HEK293 (cell line): ENCODE measurements around the gene CNKSR3.

ENCODE experiments used
- CTCF ChIA-PET: fragments of 350-600 bp; formaldehyde crosslinking; extraction: SDS; loops from one replicate; lab custom pipeline; 2021; ENCODE audit warnings: antibody characterized with exemption; lab: Yijun Ruan, JAX
- POLR2A ChIA-PET: fragments of 300-600 bp; formaldehyde crosslinking; extraction: SDS; loops from one replicate; lab custom pipeline; 2020; ENCODE audit warnings: antibody characterized with exemption, inconsistent platforms; lab: Yijun Ruan, JAX
- H3K27ac ChIP-seq: fragments of 200-500 bp; sonication (Bioruptor generic); 2 replicates; pipeline ENCODE4 v1.5.1; 2014; ENCODE audit warnings: low read depth, low read length, control low read depth, inconsistent platforms; ENCODE audit errors: extremely low read depth
- H3K36me3 ChIP-seq, 2 experiments: fragments of 200-500 bp in 1 of 2; sonication (Bioruptor generic) in 1 of 2; 1 replicate in 1 of 2; 2 replicates in 1 of 2; pipeline ENCODE4 v1.5.1; 2014 to 2017; ENCODE audit warnings: inconsistent platforms in 2 of 2, low read length in 2 of 2; ENCODE audit not compliant: control insufficient read depth in 2 of 2, insufficient read depth in 1 of 2
- H3K4me1 ChIP-seq: fragments of 200-500 bp; sonication (Bioruptor generic); 2 replicates; pipeline ENCODE4 v1.5.1; 2014; ENCODE audit warnings: mild to moderate bottlenecking, low read length, inconsistent platforms; ENCODE audit not compliant: control insufficient read depth, insufficient read depth
- H3K4me3 ChIP-seq: 2 replicates; pipeline ENCODE4 v1.5.1; 2011; ENCODE audit warnings: low read depth, mild to moderate bottlenecking, control low read depth, low read length, moderate library complexity
- H3K9me3 ChIP-seq: fragments of 200-500 bp; sonication (Bioruptor generic); 2 replicates; pipeline ENCODE4 v1.5.1; 2014; ENCODE audit warnings: low read depth, low read length, inconsistent platforms; ENCODE audit not compliant: control insufficient read depth, insufficient read depth
- FEZF1 ChIP-seq: fragments of 450-650 bp; formaldehyde crosslinking; IDR thresholded peaks from 2 replicates; pipeline ENCODE4 v1.5.1; 2016; ENCODE audit warnings: missing biosample characterization, missing genetic modification characterization
- HOXA7 ChIP-seq: sonication (generic); formaldehyde crosslinking; IDR thresholded peaks from 2 replicates; pipeline ENCODE4 v1.8.1; 2022; ENCODE audit warnings: missing genetic modification reagents, borderline replicate concordance
- HOXD13 ChIP-seq: sonication (generic); formaldehyde crosslinking; IDR thresholded peaks from 2 replicates; pipeline ENCODE4 v1.8.0; 2022; ENCODE audit warnings: missing genetic modification reagents, borderline replicate concordance
- MZF1 ChIP-seq: fragments of 450-650 bp; formaldehyde crosslinking; IDR thresholded peaks from 2 replicates; pipeline ENCODE4 v1.5.1; 2017; ENCODE audit warnings: missing biosample characterization, missing genetic modification characterization, borderline replicate concordance
- PRDM4 ChIP-seq: fragments of 450-650 bp; formaldehyde crosslinking; IDR thresholded peaks from 2 replicates; pipeline ENCODE4 v1.5.1; 2017; ENCODE audit warnings: missing biosample characterization, missing genetic modification characterization
- REPIN1 ChIP-seq: fragments of 450-650 bp; formaldehyde crosslinking; IDR thresholded peaks from 2 replicates; pipeline ENCODE4 v1.5.1; 2017; ENCODE audit warnings: missing biosample characterization, missing genetic modification characterization, low read depth
- SP3 ChIP-seq: fragments of 450-650 bp; formaldehyde crosslinking; IDR thresholded peaks from 2 replicates; pipeline ENCODE4 v1.5.1; 2016; ENCODE audit warnings: missing biosample characterization, missing genetic modification characterization
- SP7 ChIP-seq: fragments of 450-650 bp; formaldehyde crosslinking; IDR thresholded peaks from 2 replicates; pipeline ENCODE4 v1.5.1; 2016; ENCODE audit warnings: missing biosample characterization, missing genetic modification characterization
- ZBTB17 ChIP-seq: fragments of 450-650 bp; formaldehyde crosslinking; IDR thresholded peaks from 2 replicates; pipeline ENCODE4 v1.5.1; 2016; ENCODE audit warnings: missing biosample characterization, missing genetic modification characterization
- ZBTB44 ChIP-seq: fragments of 450-650 bp; IDR thresholded peaks from 2 replicates; pipeline ENCODE4 v1.5.1; 2018; ENCODE audit warnings: missing biosample characterization, mild to moderate bottlenecking, missing genetic modification characterization
- ZEB2 ChIP-seq: fragments of 450-650 bp; formaldehyde crosslinking; IDR thresholded peaks from 2 replicates; pipeline ENCODE4 v1.5.1; 2016; ENCODE audit warnings: missing biosample characterization, missing genetic modification characterization
- ZNF121 ChIP-seq: fragments of 450-650 bp; formaldehyde crosslinking; IDR thresholded peaks from 2 replicates; pipeline ENCODE4 v1.5.1; 2016; ENCODE audit warnings: missing biosample characterization, missing genetic modification characterization
- ZNF132 ChIP-seq: fragments of 450-650 bp; formaldehyde crosslinking; IDR thresholded peaks from 2 replicates; pipeline ENCODE4 v1.5.1; 2017; ENCODE audit warnings: missing biosample characterization, missing genetic modification characterization, borderline replicate concordance
- ZNF19 ChIP-seq: fragments of 450-650 bp; formaldehyde crosslinking; IDR thresholded peaks from 2 replicates; pipeline ENCODE4; 2016; ENCODE audit warnings: missing biosample characterization, missing genetic modification characterization, low read depth
- ZNF211 ChIP-seq: fragments of 450-650 bp; formaldehyde crosslinking; IDR thresholded peaks from 2 replicates; pipeline ENCODE4 v1.5.1; 2016; ENCODE audit warnings: low read depth, missing biosample characterization, missing genetic modification characterization
- ZNF223 ChIP-seq: fragments of 450-650 bp; formaldehyde crosslinking; IDR thresholded peaks from 2 replicates; pipeline ENCODE4 v1.5.1; 2016; ENCODE audit warnings: missing biosample characterization, missing genetic modification characterization
- ZNF266 ChIP-seq: fragments of 450-650 bp; formaldehyde crosslinking; IDR thresholded peaks from 2 replicates; pipeline ENCODE4 v1.5.1; 2016; ENCODE audit warnings: missing biosample characterization, missing genetic modification characterization, low read depth
- ZNF311 ChIP-seq: fragments of 450-650 bp; formaldehyde crosslinking; IDR thresholded peaks from 2 replicates; pipeline ENCODE4 v1.5.1; 2017; ENCODE audit warnings: missing biosample characterization, missing genetic modification characterization, borderline replicate concordance
- ZNF341 ChIP-seq: fragments of 450-650 bp; formaldehyde crosslinking; IDR thresholded peaks from 2 replicates; pipeline ENCODE4; 2016; ENCODE audit warnings: low read depth, missing biosample characterization, missing genetic modification characterization
- ZNF350 ChIP-seq: fragments of 450-650 bp; formaldehyde crosslinking; IDR thresholded peaks from 2 replicates; pipeline ENCODE4 v1.5.0; 2017; ENCODE audit warnings: missing biosample characterization, mild to moderate bottlenecking, missing genetic modification characterization
- ZNF354C ChIP-seq: fragments of 450-650 bp; formaldehyde crosslinking; IDR thresholded peaks from 2 replicates; pipeline ENCODE4 v1.5.1; 2016; ENCODE audit warnings: missing biosample characterization, missing genetic modification characterization, low read depth, borderline replicate concordance
- ZNF366 ChIP-seq: fragments of 450-650 bp; formaldehyde crosslinking; conservative IDR thresholded peaks from 2 replicates; pipeline ENCODE4 v1.5.1; 2016; ENCODE audit warnings: missing biosample characterization, missing genetic modification characterization
- ZNF404 ChIP-seq: fragments of 450-650 bp; formaldehyde crosslinking; IDR thresholded peaks from 2 replicates; pipeline ENCODE4 v1.5.1; 2017; ENCODE audit warnings: missing biosample characterization, missing genetic modification characterization
- ZNF416 ChIP-seq: fragments of 450-650 bp; formaldehyde crosslinking; IDR thresholded peaks from 2 replicates; pipeline ENCODE4 v1.5.1; 2016; ENCODE audit warnings: missing biosample characterization, missing genetic modification characterization
- ZNF501 ChIP-seq: fragments of 450-650 bp; formaldehyde crosslinking; IDR thresholded peaks from 2 replicates; pipeline ENCODE4 v1.5.1; 2016; ENCODE audit warnings: missing biosample characterization, missing genetic modification characterization
- ZNF514 ChIP-seq: fragments of 450-650 bp; formaldehyde crosslinking; IDR thresholded peaks from 2 replicates; pipeline ENCODE4 v1.5.1; 2016; ENCODE audit warnings: missing biosample characterization, missing genetic modification characterization
- ZNF555 ChIP-seq: fragments of 450-650 bp; formaldehyde crosslinking; conservative IDR thresholded peaks from 2 replicates; pipeline ENCODE4 v1.5.1; 2017; ENCODE audit warnings: missing biosample characterization, mild to moderate bottlenecking, missing genetic modification characterization, inconsistent platforms
- ZNF561 ChIP-seq: fragments of 450-650 bp; IDR thresholded peaks from 2 replicates; pipeline ENCODE4 v1.5.1; 2018; ENCODE audit warnings: missing biosample characterization, missing genetic modification characterization, borderline replicate concordance
- ZNF623 ChIP-seq: fragments of 450-650 bp; formaldehyde crosslinking; IDR thresholded peaks from 2 replicates; pipeline ENCODE4 v1.5.1; 2016; ENCODE audit warnings: missing biosample characterization, missing genetic modification characterization
- ZNF626 ChIP-seq: fragments of 450-650 bp; sonication (Bioruptor Pico); formaldehyde crosslinking; IDR thresholded peaks from 2 replicates; pipeline ENCODE4 v1.5.1; 2018; ENCODE audit warnings: missing biosample characterization, missing genetic modification characterization, inconsistent platforms
- ZNF660 ChIP-seq: fragments of 450-650 bp; IDR thresholded peaks from 2 replicates; pipeline ENCODE4 v1.5.1; 2018; ENCODE audit warnings: missing biosample characterization, mild to moderate bottlenecking, missing genetic modification characterization
- ZNF837 ChIP-seq: fragments of 450-650 bp; formaldehyde crosslinking; IDR thresholded peaks from 2 replicates; pipeline ENCODE4 v1.5.1; 2016; ENCODE audit warnings: missing biosample characterization, missing genetic modification characterization
- ZSCAN30 ChIP-seq: fragments of 450-650 bp; IDR thresholded peaks from 2 replicates; pipeline ENCODE4 v1.5.1; 2018; ENCODE audit warnings: missing biosample characterization, mild to moderate bottlenecking, missing genetic modification characterization, moderate library complexity
- TF ChIP-seq, protein P1 (sequence below): fragments of 450-650 bp; formaldehyde crosslinking; IDR thresholded peaks from 2 replicates; pipeline ENCODE4 v1.5.1; 2016; ENCODE audit warnings: missing biosample characterization, missing genetic modification characterization

The CNKSR3 gene

DNA sequence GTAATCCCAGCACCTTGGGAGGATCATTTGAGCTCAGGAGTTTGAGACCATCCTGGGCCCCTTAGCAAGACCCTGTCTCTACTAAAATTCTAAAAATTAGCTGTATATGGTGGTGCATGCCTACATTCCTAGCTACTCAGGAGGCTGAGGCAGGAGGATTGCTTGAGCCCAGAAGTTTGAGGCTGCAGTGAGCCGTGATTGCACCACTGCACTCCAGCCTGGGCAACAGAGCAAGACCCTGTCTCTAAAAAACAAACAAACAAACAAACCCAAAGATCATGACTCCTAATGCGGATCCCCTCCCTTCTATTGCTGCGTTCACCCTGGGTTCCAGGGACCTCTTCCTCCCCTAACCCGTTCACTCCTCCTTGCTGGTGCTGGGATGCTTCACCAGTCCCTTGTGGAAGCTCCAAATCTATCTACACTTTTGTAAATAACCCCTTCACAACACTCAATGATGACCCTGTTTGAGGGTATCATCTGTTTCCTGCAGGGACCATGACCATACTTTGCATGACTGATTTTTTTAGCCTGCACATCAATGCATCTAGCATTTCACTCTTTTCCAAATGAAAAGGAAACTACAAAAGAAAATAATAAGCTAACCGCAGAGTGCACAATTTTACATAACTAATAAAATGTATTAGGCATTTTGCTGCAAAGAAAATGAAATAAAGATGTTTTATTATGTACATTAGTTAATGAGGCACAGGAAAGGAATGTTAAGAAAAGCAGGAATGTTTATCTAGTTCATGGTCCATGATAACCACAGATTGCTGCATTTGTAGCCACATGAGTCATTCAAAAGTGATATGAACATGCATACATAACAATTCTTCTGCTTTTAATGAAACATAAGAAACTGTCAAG is 123.4 kb downstream of the CNKSR3 start (continued):
- TF ChIP-seq ZEB2 (peak; percentile 62), SP7 (tag by site-specific recombination) (0 out of 2 replicates have a peak, but pooled peaks have one; percentile 20), ZBTB17 (tag by site-specific recombination) (peak; percentile 51), ZNF514 (tag by site-specific recombination) (no peak), ZNF561 (tag by site-specific recombination) (no peak), ZNF623 (tag by site-specific recombination) (no peak), ZBTB44 (0 out of 2 replicates have a peak, but pooled peaks have one; percentile 28), ZNF501 (tag by site-specific recombination) (no peak), ZNF311 (tag by site-specific recombination) (no peak), ZNF350 (peak; percentile 63; the same call in 1 of the 2 replicates), ZNF121 (peak; percentile 71), MZF1 (tag by site-specific recombination) (no peak), ZNF660 (no peak), ZNF223 (no peak), ZNF341 (tag by site-specific recombination) (no peak), HOXA7 (no peak), ZNF211 (tag by site-specific recombination) (no peak), ZNF132 (tag by site-specific recombination) (no peak), SP3 (tag by site-specific recombination) (no peak), REPIN1 (tag by site-specific recombination) (no peak), ZNF366 (no peak), ZNF416 (no peak), ZNF354C (tag by site-specific recombination) (no peak), ZNF404 (tag by site-specific recombination) (no peak)
- TF ChIP-seq, protein P1, sequence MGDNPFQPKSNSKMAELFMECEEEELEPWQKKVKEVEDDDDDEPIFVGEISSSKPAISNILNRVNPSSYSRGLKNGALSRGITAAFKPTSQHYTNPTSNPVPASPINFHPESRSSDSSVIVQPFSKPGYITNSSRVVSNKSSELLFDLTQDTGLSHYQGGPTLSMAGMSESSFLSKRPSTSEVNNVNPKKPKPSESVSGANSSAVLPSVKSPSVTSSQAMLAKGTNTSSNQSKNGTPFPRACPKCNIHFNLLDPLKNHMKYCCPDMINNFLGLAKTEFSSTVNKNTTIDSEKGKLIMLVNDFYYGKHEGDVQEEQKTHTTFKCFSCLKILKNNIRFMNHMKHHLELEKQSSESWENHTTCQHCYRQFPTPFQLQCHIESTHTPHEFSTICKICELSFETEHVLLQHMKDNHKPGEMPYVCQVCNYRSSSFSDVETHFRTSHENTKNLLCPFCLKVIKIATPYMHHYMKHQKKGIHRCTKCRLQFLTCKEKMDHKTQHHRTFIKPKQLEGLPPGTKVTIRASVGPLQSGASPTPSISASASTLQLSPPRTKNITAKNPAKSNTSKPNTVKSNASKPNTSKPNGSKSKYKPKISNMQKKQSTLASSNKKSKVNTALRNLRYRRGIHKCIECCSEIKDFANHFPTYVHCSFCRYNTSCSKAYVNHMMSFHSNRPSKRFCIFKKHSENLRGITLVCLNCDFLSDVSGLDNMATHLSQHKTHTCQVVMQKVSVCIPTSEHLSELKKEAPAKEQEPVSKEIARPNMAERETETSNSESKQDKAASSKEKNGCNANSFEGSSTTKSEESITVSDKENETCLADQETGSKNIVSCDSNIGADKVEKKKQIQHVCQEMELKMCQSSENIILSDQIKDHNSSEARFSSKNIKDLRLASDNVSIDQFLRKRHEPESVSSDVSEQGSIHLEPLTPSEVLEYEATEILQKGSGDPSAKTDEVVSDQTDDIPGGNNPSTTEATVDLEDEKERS (tag by site-specific recombination), result no peak

- POLR2A ChIA-PET, result no interaction called here
- Histone ChIP-seq H3K36me3 (no peaks in the 10 kb centered on the region), H3K27ac (no peak overlapping the region), H3K4me1 (peaks cover 5% of the 10 kb centered on the region; the same call in 1 of the 2 replicates), H3K4me3 (no peak overlapping the region), H3K9me3 (no peaks in the 10 kb centered on the region)
- CTCF ChIA-PET, result interaction anchor here (0.6 to 1.6 kb wide), 2 partner anchors 8 to 107 kb away, joined by 3 read pairs; no protein-coding TSS in a partner anchor
- TF ChIP-seq PRDM4 (no peak), ZSCAN30 (tag by site-specific recombination) (no peak), ZNF837 (tag by site-specific recombination) (no peak), ZNF626 (tag by site-specific recombination) (no peak), ZNF19 (tag by site-specific recombination) (no peak), FEZF1 (tag by site-specific recombination) (no peak), HOXD13 (CRISPR knock-in tag) (no peak), ZNF211 (tag by site-specific recombination) (no peak), ZNF266 (tag by site-specific recombination) (no peak), ZNF555 (tag by site-specific recombination) (no peak)
Measured at GRCh38 chr6:154384191-154384590, 126.3 kb downstream of the CNKSR3 start.
